Measurements from ENCODE around the gene CDK10.
"Not testable (repeated sequence)": the region's sequence is repeated elsewhere in the genome, so short reads cannot be mapped to it uniquely, and the experiment has no call there.

The CDK10 gene

GRCh38 chr16:89667633-89668032 is 18.9 kb upstream of the CDK10 start:
- DNase-seq (ENCODE audit: low read depth, low spot score): no peak

GRCh38 chr16:89668790-89669158 is 17.7 kb upstream of the CDK10 start:
- no peak for DNase-seq (ENCODE audit: low read depth, low spot score)

- DNase-seq (ENCODE audit: low read depth, low spot score): no peak
These were observed 16.7 kb upstream of the CDK10 start for GRCh38 chr16:89669755-89670154.

GRCh38 chr16:89670496-89671431 is 15.7 kb upstream of the CDK10 start:
- DNase-seq (ENCODE audit: low read depth, low spot score): no peak

GRCh38 chr16:89671565-89671964 is 14.9 kb upstream of the CDK10 start:
- DNase-seq (ENCODE audit: low read depth, low spot score): not testable (repeated sequence)

GRCh38 chr16:89672177-89672941 is 14.1 kb upstream of the CDK10 start:
- DNase-seq (ENCODE audit: low read depth, low spot score): no peak

- DNase-seq (ENCODE audit: low read depth, low spot score): no peak
These were observed 8.2 kb upstream of the CDK10 start for GRCh38 chr16:89678258-89678657.

- no peak for DNase-seq (ENCODE audit: low read depth, low spot score)
These were observed 573 bp upstream of the CDK10 start for GRCh38 chr16:89685916-89686315.

GRCh38 chr16:89687092-89687940 is 827 bp downstream of the CDK10 start:
- no peak for DNase-seq (ENCODE audit: low read depth, low spot score)

GRCh38 chr16:89688395-89688794 is 1.9 kb downstream of the CDK10 start:
- no peak for DNase-seq (ENCODE audit: low read depth, low spot score)

GRCh38 chr16:89689142-89689541 is 2.7 kb downstream of the CDK10 start:
- DNase-seq (ENCODE audit: low read depth, low spot score): no peak

- not testable (repeated sequence) for DNase-seq (ENCODE audit: low read depth, low spot score)
These were observed 3.1 kb downstream of the CDK10 start for GRCh38 chr16:89689621-89690020.

GRCh38 chr16:89690392-89690901 is 4.0 kb downstream of the CDK10 start:
- no peak for DNase-seq (ENCODE audit: low read depth, low spot score)

GRCh38 chr16:89691231-89691985 is 4.9 kb downstream of the CDK10 start:
- DNase-seq (ENCODE audit: low read depth, low spot score): no peak

GRCh38 chr16:89691986-89692569 is 5.6 kb downstream of the CDK10 start:
- DNase-seq (ENCODE audit: low read depth, low spot score): no peak

- no peak for DNase-seq (ENCODE audit: low read depth, low spot score)
These were observed 6.8 kb downstream of the CDK10 start for GRCh38 chr16:89693289-89693731.

- DNase-seq (ENCODE audit: low read depth, low spot score): no peak
These were observed 7.7 kb downstream of the CDK10 start for GRCh38 chr16:89693931-89694783.

GRCh38 chr16:89694784-89695085 is 8.2 kb downstream of the CDK10 start:
- DNase-seq (ENCODE audit: low read depth, low spot score): not testable (repeated sequence)

- no peak for DNase-seq (ENCODE audit: low read depth, low spot score)
These were observed 8.8 kb downstream of the CDK10 start for GRCh38 chr16:89695086-89695874.

All from brain pericyte (primary cell).